Epithelial cell of proximal tubule (primary cell): ENCODE data around the gene THEMIS. TPM values are rescaled to one million over a fixed set of nuclear protein-coding genes. Genes with fewer than 3 reads are reported as not detected.
"Not testable (repeated sequence)": the region's sequence is repeated elsewhere in the genome, so short reads cannot be mapped to it uniquely, and the experiment has no call there.

ENCODE experiments used
- DNase-seq: peaks from one replicate; pipeline ENCODE4 v3.0.0-alpha.2; 2011; ENCODE audit warnings: low read depth
- H3K4me3 ChIP-seq: 2 replicates; pipeline ENCODE4 v1.5.1; 2011; ENCODE audit warnings: low read depth, mild to moderate bottlenecking, low read length
- CTCF ChIP-seq: conservative IDR thresholded peaks from 2 replicates; pipeline ENCODE4 v1.5.1; 2012; ENCODE audit warnings: low read depth, mild to moderate bottlenecking, low read length
- total RNA-seq: library from RNA; depleted of rRNA; stranded (reverse); fragments of >200 nt; gene quantifications from 2 replicates; pipeline ENCODE4 v1.2.3, GENCODE V29; 2015

Gene THEMIS
- total RNA-seq, 1 donor from 2014 or later = not detected

- no peak for DNase-seq
- no peak for TF ChIP-seq CTCF
- no peak overlapping the region for H3K4me3 ChIP-seq
These were observed 107.5 kb downstream of the THEMIS start for GRCh38 chr6:127793396-127793795.

- no peak for TF ChIP-seq CTCF
These were observed 108.2 kb downstream of the THEMIS start for GRCh38 chr6:127792616-127793015.

GRCh38 chr6:127791779-127792528 lies 108.9 kb downstream of the THEMIS start:
- H3K4me3 ChIP-seq = no peak overlapping the region
- no peak for TF ChIP-seq CTCF
- no peak for DNase-seq

More at GRCh38 chr6:127792616-127793015, 108.2 kb downstream of the THEMIS start:
- H3K4me3 ChIP-seq = no peak overlapping the region
- DNase-seq = no peak

GRCh38 chr6:127790571-127790970 lies 110.3 kb downstream of the THEMIS start:
- DNase-seq = no peak
- H3K4me3 ChIP-seq = no peak overlapping the region
- no peak for TF ChIP-seq CTCF

GRCh38 chr6:127786109-127786508 lies 114.7 kb downstream of the THEMIS start:
- no peak for DNase-seq
- no peak overlapping the region for H3K4me3 ChIP-seq
- no peak for TF ChIP-seq CTCF

GRCh38 chr6:127784468-127784867 lies 116.4 kb downstream of the THEMIS start:
- TF ChIP-seq CTCF = no peak
- DNase-seq = no peak
- H3K4me3 ChIP-seq = no peak overlapping the region

- DNase-seq, H3K4me3 ChIP-seq: not testable (repeated sequence)
These were observed 119.1 kb downstream of the THEMIS start for GRCh38 chr6:127781636-127782272.
